ENCODE data around the gene ITPK1.

Gene ITPK1

GRCh38 chr14:93008381-93008780 is 107.3 kb downstream of the ITPK1 start:
- H3K4me3 ChIP-seq (replicated peaks in 1 of 2; ENCODE audit: low read depth in 2 of 2, low read length in 2 of 2), result no peak overlapping the region
- TF ChIP-seq, protein P1, sequence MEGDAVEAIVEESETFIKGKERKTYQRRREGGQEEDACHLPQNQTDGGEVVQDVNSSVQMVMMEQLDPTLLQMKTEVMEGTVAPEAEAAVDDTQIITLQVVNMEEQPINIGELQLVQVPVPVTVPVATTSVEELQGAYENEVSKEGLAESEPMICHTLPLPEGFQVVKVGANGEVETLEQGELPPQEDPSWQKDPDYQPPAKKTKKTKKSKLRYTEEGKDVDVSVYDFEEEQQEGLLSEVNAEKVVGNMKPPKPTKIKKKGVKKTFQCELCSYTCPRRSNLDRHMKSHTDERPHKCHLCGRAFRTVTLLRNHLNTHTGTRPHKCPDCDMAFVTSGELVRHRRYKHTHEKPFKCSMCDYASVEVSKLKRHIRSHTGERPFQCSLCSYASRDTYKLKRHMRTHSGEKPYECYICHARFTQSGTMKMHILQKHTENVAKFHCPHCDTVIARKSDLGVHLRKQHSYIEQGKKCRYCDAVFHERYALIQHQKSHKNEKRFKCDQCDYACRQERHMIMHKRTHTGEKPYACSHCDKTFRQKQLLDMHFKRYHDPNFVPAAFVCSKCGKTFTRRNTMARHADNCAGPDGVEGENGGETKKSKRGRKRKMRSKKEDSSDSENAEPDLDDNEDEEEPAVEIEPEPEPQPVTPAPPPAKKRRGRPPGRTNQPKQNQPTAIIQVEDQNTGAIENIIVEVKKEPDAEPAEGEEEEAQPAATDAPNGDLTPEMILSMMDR (IDR thresholded peaks at IDR 0.05; ENCODE audit: low read depth, low read length), result no peak
- peak; percentile 31 to 72 for DNase-seq (ENCODE audit: low read depth in 2 of 2)

DNA sequence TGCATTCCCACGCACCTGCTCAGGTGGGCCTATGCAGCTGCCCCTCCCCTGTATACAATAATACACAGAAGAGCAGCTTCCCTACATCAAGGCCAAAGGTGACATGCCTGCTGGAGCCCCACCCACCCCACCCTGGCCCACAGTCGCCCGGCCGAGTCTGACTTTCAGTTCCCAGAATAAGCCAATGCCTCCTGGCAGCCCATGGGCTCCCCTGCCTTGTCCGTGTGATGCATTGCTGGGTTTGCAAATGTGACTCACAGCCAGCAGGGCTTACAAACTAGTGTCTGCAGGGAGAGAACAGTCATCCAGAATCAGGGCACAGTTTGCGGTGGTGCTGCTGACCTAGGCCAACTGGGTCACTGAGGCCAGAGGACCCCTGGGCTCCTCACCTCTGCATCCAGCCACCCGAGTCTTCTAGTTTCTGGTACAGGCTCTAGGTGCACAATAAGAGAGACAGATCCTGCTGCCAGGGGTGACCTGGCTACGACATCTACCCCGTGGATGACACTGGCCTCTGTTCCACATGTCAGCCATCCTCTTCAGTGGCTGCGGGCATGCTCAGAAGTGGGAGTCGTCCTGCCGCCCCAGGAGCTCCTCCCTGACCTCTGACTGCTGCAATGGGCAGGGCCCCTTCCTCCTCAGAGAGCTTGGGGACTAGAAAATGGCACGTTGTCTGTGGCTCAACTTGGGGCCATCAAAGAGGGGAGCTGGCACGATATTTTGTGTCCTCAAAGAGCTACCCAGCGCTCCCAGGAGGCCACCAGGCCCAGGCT is 108.3 kb downstream of the ITPK1 start:
- peak; percentile 67 to 82 for DNase-seq (ENCODE audit: low read depth in 2 of 2)
- TF ChIP-seq, protein P1 (IDR thresholded peaks at IDR 0.05; ENCODE audit: low read depth, low read length), result no peak
- H3K4me3 ChIP-seq (replicated peaks in 1 of 2; ENCODE audit: low read depth in 2 of 2, low read length in 2 of 2), result no peak overlapping the region

GRCh38 chr14:93006567-93007051 is 109.1 kb downstream of the ITPK1 start:
- TF ChIP-seq, protein P1 (IDR thresholded peaks at IDR 0.05; ENCODE audit: low read depth, low read length), result no peak
- H3K4me3 ChIP-seq (replicated peaks in 1 of 2; ENCODE audit: low read depth in 2 of 2, low read length in 2 of 2), result no peak overlapping the region
- peak; percentile 48 to 55 for DNase-seq (ENCODE audit: low read depth in 2 of 2)

DNA sequence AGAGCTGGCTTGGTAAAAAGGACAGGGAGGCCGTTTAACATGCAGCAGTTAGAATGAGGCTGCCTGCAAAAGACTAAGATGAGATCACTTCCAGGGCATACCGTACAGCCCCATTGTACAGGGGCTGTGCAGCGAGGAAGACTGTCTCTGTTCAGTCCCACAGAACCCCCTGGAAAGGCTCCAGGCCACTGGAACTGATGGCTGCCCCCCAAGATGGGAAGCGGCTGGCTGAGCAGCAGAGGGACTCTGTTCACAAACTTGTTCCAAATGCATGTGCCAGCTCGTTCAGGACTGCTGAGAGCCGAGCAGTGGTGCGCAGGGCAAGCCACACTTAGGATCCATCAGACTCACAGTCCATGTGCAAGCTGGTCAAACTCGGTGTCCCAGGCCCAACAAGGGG is 109.9 kb downstream of the ITPK1 start:
- TF ChIP-seq, protein P1 (IDR thresholded peaks at IDR 0.05; ENCODE audit: low read depth, low read length), result no peak
- H3K4me3 ChIP-seq (replicated peaks in 1 of 2; ENCODE audit: low read depth in 2 of 2, low read length in 2 of 2), result no peak overlapping the region
- DNase-seq (ENCODE audit: low read depth in 2 of 2), result no peak

DNA sequence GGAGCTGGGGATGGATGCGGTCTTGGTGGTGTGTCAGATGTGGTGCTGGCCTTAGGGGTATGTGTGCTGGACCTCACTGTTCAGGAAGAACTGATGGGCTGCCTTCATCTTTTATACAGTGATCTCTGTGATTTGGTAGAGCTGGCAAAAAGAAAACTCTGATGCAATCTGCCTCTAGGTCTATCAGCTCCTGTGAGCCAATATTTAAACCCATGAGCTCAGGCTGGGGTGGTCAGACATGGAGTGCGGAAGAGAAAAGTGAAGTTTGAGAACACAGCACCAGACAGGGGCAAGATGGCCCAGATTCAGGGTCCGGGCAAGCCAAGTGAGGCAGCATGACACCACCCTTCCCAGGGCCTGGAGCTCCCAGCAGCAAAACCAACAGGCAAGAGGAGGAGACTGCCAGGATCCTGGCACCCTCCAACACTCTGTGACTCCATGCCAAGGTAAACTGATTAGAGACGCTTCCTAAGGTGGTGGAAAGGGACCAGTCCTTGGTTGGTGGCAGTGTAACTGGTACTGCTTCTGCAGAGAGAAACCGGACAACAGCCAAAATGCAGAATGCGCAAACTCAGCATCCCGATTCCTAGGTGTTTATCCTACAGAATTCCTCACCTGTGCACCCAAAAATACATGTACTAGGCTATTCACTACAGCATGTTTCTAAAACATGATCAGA is 110.5 kb downstream of the ITPK1 start:
- TF ChIP-seq, protein P1 (IDR thresholded peaks at IDR 0.05; ENCODE audit: low read depth, low read length), result no peak
- no peak for DNase-seq (ENCODE audit: low read depth in 2 of 2)
- H3K4me3 ChIP-seq (replicated peaks in 1 of 2; ENCODE audit: low read depth in 2 of 2, low read length in 2 of 2), result no peak overlapping the region

DNA sequence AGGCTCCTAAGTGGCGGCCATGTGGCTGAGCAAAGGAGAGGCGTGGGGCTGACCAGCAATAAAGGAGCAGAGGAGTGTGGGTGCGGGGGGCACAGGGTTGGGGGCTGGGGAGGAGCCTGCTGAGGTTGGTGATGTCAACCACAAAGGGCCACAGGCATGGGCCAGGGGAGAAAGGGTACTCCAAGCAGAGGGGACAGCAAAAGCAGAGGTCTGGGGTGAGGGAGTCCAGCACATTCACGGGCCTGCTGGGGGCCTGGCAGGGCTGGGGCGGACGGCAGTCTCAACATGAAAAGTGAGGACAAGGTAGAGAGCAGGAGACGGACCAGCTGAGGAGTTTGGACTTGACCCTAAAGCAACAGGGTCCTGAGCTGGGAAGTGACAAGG is 111.0 kb downstream of the ITPK1 start:
- TF ChIP-seq, protein P1 (IDR thresholded peaks at IDR 0.05; ENCODE audit: low read depth, low read length), result no peak
- DNase-seq (ENCODE audit: low read depth in 2 of 2), result no peak

More for the DNA sequence above, 111.0 kb downstream of the ITPK1 start:
- no peak overlapping the region for H3K4me3 ChIP-seq (replicated peaks in 1 of 2; ENCODE audit: low read depth in 2 of 2, low read length in 2 of 2)

Measured in cardiac fibroblast (primary cell).